ENCODE measurements around the gene HS3ST3B1.

The HS3ST3B1 gene

GRCh38 chr17:14303343-14304221 lies 2.7 kb downstream of the HS3ST3B1 start:
- DNase-seq, result no peak

GRCh38 chr17:14304222-14304772 lies 3.4 kb downstream of the HS3ST3B1 start:
- DNase-seq, result no peak

GRCh38 chr17:14304773-14305517 lies 4.1 kb downstream of the HS3ST3B1 start:
- no peak for DNase-seq

DNA sequence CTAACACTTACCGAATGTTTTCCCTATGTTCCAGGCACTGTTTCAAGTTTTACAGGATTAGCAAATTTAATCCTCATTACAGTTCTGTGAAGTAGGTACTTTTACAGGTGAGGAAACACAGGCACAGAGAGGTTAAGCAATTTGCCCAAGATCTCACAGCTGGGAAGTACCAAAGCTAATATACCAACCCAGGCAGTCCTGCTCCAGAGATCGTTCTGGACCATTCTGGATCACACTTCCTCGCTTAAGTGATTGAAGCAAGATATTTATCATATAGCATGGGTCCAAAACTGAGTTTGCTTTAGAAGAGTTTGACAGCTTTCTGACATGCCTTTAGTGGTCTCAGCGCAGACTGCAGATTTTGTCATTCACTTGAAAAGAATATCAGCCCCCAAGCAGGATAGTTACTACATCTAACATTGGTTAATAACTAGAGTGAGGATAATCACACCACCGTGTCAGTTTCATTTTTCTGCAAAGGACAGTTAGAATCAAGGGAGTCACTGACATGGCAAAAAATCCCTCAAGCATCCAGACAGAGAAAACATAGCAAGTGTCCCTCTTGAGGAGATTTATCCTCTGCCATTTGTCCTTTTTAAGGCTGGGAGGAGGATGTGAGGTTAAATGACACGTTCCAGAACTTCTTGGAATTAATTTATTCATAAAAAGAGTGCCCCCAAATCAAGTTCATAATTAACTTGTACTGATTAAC lies 5.1 kb downstream of the HS3ST3B1 start:
- DNase-seq, result no peak

GRCh38 chr17:14306596-14306995 lies 5.7 kb downstream of the HS3ST3B1 start:
- DNase-seq, result no peak

DNA sequence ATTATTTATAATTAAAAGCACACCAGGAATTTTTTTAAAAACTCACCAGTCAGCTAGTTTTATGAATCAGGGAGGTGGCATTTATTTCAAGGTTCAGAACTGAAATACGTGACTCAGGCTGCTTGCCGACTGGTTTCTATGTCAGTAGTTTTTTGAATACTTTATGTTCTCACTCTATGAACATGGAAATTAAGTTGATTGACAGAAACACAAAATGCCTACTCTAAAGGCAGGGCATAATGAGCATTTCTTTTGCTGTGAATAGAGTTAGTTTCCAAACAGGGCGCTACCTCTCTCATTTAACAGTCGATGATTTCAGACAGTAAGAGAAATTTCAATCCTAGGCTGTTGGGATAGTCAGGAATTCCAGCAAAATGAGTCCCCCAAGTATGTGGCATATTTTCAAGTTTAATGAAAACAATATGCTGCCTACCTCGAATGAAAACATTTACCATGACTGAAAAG lies 6.7 kb downstream of the HS3ST3B1 start:
- no peak for DNase-seq

DNA sequence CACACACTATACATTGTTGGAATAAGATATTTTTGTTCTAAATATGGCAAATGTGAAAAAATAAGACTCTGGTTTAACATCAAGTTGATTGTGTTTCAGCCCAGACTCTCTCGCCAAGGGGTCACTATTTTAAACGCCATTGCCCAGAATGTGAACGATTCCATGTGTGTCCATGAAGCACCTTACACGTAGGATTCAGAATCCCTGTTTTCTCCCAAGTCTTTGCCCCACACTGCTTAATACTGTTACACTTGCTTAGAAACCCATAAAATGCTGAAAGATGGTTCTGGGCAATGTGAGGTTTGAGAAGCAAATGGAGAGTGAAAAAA lies 7.7 kb downstream of the HS3ST3B1 start:
- no peak for DNase-seq

- DNase-seq, result peak; percentile 34
Measured at GRCh38 chr17:14308965-14309879, 8.3 kb downstream of the HS3ST3B1 start.

DNA sequence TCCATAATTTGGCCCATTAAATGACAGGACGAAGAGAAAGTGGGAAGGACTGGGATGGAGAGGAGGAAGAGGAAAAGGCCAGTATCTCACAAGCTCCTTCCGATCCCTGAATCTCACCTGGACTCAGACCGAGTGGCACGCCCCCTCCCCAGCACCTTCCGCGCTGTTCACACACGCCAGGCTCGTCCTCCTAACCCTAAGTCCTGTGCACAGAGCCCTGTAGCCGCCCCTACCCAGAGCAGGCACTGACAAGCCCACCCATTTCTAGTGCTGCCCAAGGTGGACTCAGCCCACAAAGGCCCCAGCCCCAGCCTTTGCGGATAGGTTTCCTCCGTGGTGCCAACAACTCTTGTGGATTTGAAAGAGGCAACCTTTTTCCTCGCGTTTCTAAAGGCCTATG lies 9.2 kb downstream of the HS3ST3B1 start:
- DNase-seq, result no peak

DNA sequence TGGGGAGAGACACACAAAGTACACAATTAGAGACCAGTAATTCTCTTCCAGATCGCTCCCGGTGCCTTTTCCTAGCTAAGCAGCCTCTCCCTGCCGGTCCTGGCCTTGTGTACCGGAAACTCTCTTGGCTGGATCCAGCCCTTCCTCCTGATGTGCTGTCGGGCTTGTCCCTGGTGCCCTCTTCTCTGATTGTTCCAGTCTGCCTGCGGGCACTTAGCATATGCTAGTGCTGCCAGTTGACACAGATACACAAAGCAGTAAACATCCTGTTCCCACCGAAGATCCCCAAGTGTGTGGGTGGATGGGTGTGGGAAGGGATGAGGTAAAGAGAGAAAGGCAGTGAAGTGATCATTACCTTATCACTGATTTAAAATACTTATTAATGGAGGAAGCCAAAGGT lies 9.7 kb downstream of the HS3ST3B1 start:
- DNase-seq, result no peak

GRCh38 chr17:14311186-14311705 lies 10.4 kb downstream of the HS3ST3B1 start:
- no peak for DNase-seq

DNA sequence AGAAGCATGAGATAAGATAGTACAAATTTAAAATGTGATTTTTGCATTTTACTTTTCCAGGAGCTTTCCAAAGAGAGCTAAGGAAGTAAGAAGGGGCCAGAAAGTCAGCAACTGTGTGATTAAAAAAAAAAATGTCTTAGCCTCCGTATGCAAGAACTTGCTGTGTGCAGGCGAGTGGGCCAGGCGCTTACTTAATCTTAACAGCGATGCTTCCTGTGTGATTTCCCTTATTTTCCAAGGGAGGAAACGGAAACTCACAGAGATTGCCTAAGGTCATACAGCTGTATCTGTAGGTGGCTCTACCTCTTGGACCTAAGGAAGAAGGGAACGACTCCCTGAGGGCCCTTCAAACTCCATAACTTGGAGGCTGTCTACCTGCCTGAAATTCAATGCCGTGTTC lies 11.1 kb downstream of the HS3ST3B1 start:
- no peak for DNase-seq

DNA sequence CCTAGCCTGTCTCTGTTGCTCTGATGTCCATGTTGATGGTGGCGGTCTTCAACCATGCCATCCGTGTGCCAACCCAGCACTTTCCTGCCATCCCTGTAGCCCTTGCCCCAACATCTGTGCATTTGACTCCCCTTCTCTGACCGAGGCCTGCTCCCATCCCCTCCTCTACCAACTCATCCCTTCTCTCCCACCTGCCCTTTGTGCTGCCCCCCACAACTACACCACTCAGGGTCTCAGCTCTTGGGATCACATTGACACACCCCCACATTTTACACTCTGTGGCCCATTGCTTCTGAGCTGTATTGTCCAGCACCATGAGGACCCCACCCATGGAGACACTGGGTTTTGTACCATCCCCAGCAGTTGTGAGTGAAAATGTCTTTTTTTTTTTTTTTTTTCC lies 11.6 kb downstream of the HS3ST3B1 start:
- DNase-seq, result no peak

DNA sequence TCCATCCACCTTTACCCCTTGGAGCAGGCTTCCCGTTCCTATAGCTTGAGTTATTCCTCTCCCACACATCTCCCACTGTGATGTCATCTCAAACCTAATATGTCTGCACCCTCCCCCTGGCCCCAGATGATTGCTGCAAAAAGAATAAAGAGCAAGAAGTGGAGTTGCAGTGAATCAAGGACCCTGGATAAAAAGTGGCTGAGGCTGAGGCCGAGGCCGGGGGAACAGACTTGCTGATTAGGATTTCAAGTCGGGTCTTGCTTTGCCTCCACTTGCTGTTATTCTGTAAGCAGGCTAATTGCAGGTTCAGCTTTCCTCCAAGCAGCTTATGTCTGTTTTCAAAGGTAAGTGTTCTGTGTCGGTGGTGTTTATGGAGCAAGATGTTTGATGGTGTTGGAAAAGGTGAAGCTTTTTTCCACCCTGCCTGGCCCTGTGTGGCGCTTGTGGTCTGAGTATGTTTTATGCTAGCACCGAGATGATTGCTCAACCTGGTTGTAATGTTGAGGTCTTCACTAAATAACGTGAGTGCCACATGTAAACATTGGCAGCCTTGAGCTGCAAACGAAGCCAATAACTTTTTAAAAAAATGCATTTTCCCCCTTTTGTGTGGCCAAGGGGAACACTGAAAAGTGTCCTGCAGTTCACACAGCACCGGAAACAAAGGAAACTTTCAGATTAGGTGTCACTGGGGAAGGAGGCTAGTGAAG lies 15.4 kb downstream of the HS3ST3B1 start:
- no peak for DNase-seq

DNA sequence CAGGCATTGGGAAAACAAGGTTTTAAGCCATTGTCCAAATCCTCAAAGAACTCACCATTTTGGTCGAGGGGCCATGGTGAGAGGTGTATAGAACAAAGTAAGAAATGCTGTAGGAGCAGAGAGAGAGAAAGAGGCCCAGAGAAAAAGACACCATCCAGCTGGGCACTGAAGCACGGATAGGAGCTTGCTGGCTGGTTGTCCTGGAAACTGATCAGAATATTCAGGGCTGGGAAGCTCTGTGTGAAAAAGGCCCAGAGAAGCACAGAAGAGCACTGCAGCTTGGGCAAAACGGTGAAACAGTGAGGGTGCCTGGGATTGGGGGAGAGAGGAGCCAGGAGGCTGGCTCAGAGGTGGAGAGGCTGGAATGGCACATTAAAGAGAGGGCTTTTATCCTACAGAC lies 16.5 kb downstream of the HS3ST3B1 start:
- DNase-seq, result no peak

DNA sequence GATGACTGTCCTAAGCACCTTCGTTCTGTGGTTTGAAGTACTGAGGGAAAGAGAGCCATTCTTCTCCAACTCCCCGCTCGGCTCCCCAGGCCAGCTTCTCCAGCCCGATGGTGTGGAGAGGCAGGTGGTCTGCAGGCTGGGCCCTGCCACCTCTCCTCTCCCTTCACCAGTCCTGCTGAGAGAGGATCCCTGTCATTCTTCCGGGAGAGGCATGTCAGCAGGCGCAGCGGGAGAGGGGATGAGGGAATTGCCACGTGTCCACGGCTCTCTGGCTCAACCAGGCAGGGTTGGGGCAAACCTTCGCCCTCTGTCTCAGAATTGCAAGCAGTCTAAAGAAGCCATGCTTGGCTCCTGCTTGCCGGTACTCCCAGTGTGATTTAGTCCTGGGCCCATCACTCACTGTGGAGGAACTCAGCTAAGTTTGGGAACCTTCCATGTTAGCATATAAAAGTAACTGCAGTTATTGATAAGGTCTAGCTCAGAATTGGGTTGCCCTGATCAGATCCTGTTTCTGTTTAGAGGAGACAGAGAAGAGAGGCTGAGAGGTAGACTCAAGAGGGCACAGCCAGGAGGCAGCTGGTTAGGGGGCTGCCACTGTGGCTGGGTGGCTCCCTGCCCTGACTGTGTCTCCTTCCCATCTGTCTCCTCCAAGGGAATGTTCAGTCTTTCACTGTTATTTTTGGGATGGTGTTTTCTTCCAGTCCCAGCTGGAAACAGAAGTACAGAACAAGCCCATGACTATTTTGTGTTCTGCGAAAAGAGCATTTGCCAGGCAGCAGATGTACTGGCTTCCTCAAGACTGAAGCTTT lies 17.4 kb downstream of the HS3ST3B1 start:
- DNase-seq, result no peak

- DNase-seq, result no peak
Measured at GRCh38 chr17:14318918-14319205, 18.0 kb downstream of the HS3ST3B1 start.

DNA sequence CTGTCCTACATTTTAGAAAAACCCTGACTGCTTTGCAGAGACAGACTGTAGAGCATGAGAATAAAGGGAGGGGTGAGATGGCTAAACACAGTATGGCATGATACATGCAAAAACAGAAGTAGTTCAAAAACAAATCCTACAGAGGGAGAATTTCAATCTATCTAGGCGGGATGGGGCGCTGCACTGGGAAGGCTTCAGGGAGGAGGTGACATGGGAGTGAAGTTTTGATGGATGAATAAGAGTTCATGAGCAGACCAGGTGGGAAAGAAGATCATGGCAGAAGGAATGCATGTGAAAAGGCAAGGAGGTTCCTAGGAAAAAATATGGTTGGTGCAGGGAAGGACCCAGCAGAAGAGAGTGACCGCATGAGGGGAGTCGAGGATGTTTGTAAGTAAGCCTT lies 19.2 kb downstream of the HS3ST3B1 start:
- DNase-seq, result no peak

DNA sequence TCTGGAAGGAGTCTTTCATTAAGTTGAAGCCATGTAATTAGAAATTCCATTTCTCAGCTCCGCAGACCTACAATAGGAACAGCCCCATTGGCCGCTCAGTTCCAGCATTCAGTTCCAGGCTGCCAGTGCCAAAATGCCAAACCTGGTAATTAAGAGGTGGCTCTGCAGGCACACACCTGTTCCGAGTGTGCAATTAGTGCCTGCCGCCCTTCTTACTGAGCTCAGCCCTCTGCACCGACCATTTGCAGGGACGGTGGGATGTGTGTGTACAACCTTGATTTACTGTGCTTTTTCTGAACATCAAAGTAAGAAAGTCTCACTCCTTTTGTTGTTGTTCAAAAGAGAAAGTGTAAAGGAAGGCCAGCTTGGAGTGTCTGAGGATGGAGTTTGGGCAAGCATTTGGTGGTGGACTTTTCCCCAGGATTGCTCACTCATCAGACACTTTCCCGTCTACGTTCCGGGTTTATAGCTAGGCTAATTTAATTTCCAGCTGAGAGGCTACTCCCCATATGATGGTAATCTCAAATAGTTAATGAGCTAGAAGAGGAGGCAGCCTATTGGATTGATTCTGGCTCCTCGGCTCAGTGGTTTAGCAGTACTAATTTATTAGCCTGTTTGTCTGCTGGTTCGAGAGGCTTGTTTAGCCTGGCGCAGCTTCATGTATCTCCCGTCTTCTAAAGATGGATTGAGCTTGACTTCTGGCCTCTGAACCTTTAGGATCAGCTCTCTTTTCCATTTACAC lies 20.0 kb downstream of the HS3ST3B1 start:
- DNase-seq, result no peak

DNA sequence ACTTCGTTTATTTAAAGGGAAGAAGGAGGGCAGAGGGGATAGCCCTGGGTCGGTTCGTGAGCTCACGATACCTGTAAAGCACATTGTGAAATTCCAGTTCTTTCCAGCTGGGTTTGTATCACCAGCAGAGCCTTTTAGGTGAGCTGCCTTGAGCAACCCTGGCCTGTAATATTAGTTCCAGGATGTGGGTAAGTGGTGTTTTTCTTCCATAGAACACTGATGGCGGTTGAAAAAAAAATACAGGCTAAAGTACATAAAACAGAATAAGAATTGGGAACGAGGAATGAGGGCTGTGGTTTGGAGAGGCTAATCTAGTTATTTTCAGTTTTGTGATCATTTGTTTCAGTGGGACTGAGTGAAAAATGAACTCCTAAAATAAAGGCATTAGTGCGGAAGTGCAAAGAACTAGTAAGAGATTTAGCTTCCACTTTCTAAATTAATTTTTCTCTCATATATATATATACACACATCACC lies 20.6 kb downstream of the HS3ST3B1 start:
- DNase-seq, result no peak
